Uterus (tissue), 2 donors: ENCODE measurements around the gene KCNT2.

Experiments used
- CTCF ChIP-seq, 4 experiments: fragments of 200-600 bp in 2 of 4; fragments of 450-650 bp in 2 of 4; sonication (generic) in 2 of 4; IDR thresholded peaks; one replicate each; pipeline ENCODE4 v1.5.1; 2016 to 2019; ENCODE audit warnings: antibody characterized with exemption in 4 of 4, mild to moderate bottlenecking in 2 of 4, moderate library complexity in 1 of 4
- POLR2A ChIP-seq, 2 donors: fragments of 450-650 bp; IDR thresholded peaks; one replicate each; pipeline ENCODE4 v1.6.1; 2016; ENCODE audit warnings: antibody characterized with exemption in 2 of 2, mild to moderate bottlenecking in 1 of 2, moderate library complexity in 1 of 2

DNA sequence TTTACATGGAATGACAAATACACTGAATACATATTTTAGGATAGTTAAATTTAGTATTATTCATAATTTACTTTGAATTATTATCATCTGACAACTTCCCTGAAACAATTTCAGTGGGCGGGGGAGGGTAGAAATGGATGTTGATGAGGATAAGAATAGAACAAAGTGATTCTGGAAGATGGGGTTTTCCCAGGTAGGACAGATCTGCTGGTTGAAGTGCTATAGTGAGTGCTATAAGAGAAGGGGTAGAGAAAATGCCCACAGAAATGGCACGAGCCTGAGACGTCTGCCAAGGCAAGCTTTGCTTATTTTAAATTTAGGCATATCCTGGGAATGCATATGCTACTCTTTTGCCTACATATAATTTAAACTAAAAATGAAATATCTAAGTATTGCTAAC lies 46.8 kb upstream of the KCNT2 start:
- TF ChIP-seq CTCF (IDR thresholded peaks at IDR 0.05) (no peak), POLR2A (IDR thresholded peaks at IDR 0.05) (no peak)
